Small intestine (tissue), 7 donors: Measurements from ENCODE around the gene CCDC60. TPM values are rescaled to one million over a fixed set of nuclear protein-coding genes. Genes with fewer than 3 reads are reported as not detected.

Source experiments
- DNase-seq, 2 donors: peaks; one replicate each; pipeline versions ENCODE4 v3.0.0 to v3.0.0-alpha.2; 2013
- FAIRE-seq: peaks from 2 replicates; lab custom pipeline; 2012; peaks lifted over from hg19 to GRCh38; lab: Jason Lieb, UNC
- H3K27ac ChIP-seq, 3 donors: one replicate each; pipeline ENCODE4 v1.5.1; 2013; ENCODE audit warnings: low read length in 2 of 3, mild to moderate bottlenecking in 2 of 3, control low read depth in 1 of 3, inconsistent platforms in 1 of 3, low read depth in 1 of 3, moderate library complexity in 1 of 3
- H3K27me3 ChIP-seq, 3 donors: one replicate each; pipeline ENCODE4 v1.6.1; 2013; ENCODE audit warnings: low read length in 3 of 3, inconsistent platforms in 1 of 3; ENCODE audit not compliant: control insufficient read depth in 3 of 3, insufficient read depth in 3 of 3
- H3K36me3 ChIP-seq, 3 donors: one replicate each; pipeline ENCODE4 v1.6.1; 2013; ENCODE audit warnings: low read length in 3 of 3, inconsistent platforms in 1 of 3, low read depth in 1 of 3, mild to moderate bottlenecking in 1 of 3, moderate library complexity in 1 of 3; ENCODE audit not compliant: control insufficient read depth in 3 of 3, insufficient read depth in 2 of 3
- H3K4me1 ChIP-seq, 3 donors: one replicate each; pipeline ENCODE4 v1.6.1; 2013; ENCODE audit warnings: low read length in 2 of 3, inconsistent platforms in 1 of 3, low read depth in 1 of 3, mild to moderate bottlenecking in 1 of 3, moderate library complexity in 1 of 3; ENCODE audit not compliant: control insufficient read depth in 3 of 3, insufficient read depth in 2 of 3
- H3K4me3 ChIP-seq, 3 donors: one replicate each; pipeline ENCODE4 v1.5.1; 2013; ENCODE audit warnings: low read length in 3 of 3, control low read depth in 1 of 3, inconsistent platforms in 1 of 3, low read depth in 1 of 3, mild to moderate bottlenecking in 1 of 3, moderate library complexity in 1 of 3
- H3K9me3 ChIP-seq, 2 donors: one replicate each; pipeline ENCODE4 v1.6.1; 2013; ENCODE audit warnings: low read depth in 1 of 2, low read length in 1 of 2; ENCODE audit not compliant: control insufficient read depth in 2 of 2, insufficient read depth in 1 of 2
- WGBS, 3 donors: extraction: QIAGEN DNeasy Blood & Tissue Kit; methylation state at CpG; one replicate each; pipeline ENCODE4 v1.1.7; 2013; 5-methylcytosine and 5-hydroxymethylcytosine counted together
- polyA plus RNA-seq, 4 donors: library from polyadenylated mRNA; stranded (reverse) in 3 of 4; unstranded in 1 of 4; fragments of 200-250 nt in 3 of 4; fragments of 120-200 nt in 1 of 4; gene quantifications; one replicate each; pipeline versions ENCODE4 v1.2.1 to v1.2.3, GENCODE V29; 2013
- donor health status: healthy with polysubstance abuse.
- donor health status: control.
- donor health status: control.
- donor health status: Bipolar disorder and iron deficiency.
- donor health status: healthy.

Gene CCDC60
- polyA plus RNA-seq, 4 donors: not detected

- no peak for FAIRE-seq
- Histone ChIP-seq H3K27ac (no peak overlapping the region), H3K4me1 (no peaks in the 10 kb centered on the region), H3K27me3 (peaks cover 0 to 2% (median 0%) of the 10 kb centered on the region in 3 donors), H3K9me3 (no peaks in the 10 kb centered on the region), H3K36me3 (no peaks in the 10 kb centered on the region), H3K4me3 (no peak overlapping the region)
- 88 to 92% (median 90%) methylated on average over 5 of the region's 5 CpGs for WGBS, 3 donors
- no peak for DNase-seq
Observed at GRCh38 chr12:119384340-119384739, 49.8 kb downstream of the CCDC60 start.

GRCh38 chr12:119385659-119386058, 51.1 kb downstream of the CCDC60 start:
- Histone ChIP-seq H3K27me3 (peaks cover 0 to 2% (median 0%) of the 10 kb centered on the region in 3 donors), H3K9me3 (no peaks in the 10 kb centered on the region), H3K4me1 (no peaks in the 10 kb centered on the region), H3K36me3 (no peaks in the 10 kb centered on the region), H3K27ac (no peak overlapping the region), H3K4me3 (no peak overlapping the region)
- FAIRE-seq (no peak), DNase-seq (no peak)
- 43 to 66% (median 59%) methylated on average over 3 of the region's 3 CpGs for WGBS, 3 donors

- Histone ChIP-seq H3K4me1 (no peaks in the 10 kb centered on the region), H3K27me3 (peaks cover 0 to 2% (median 0%) of the 10 kb centered on the region in 3 donors), H3K36me3 (no peaks in the 10 kb centered on the region), H3K9me3 (no peaks in the 10 kb centered on the region), H3K27ac (no peak overlapping the region), H3K4me3 (no peak overlapping the region)
- no peak for DNase-seq
- no peak for FAIRE-seq
Observed at GRCh38 chr12:119389687-119390086, 55.2 kb downstream of the CCDC60 start.

GRCh38 chr12:119391673-119392072, 57.1 kb downstream of the CCDC60 start:
- DNase-seq: no peak
- no peak overlapping the region for H3K4me3 ChIP-seq
- H3K27me3 ChIP-seq: no peaks in the 10 kb centered on the region
- WGBS, 3 donors: 55 to 80% (median 69%) methylated on average over 5 of the region's 5 CpGs
- no peak for FAIRE-seq
- no peaks in the 10 kb centered on the region for H3K9me3 ChIP-seq
- H3K27ac ChIP-seq: no peak overlapping the region
- no peaks in the 10 kb centered on the region for H3K4me1 ChIP-seq
- H3K36me3 ChIP-seq: no peaks in the 10 kb centered on the region

GRCh38 chr12:119393677-119394076, 59.1 kb downstream of the CCDC60 start:
- H3K36me3 ChIP-seq: no peaks in the 10 kb centered on the region
- no peak overlapping the region for H3K4me3 ChIP-seq
- 27 to 37% (median 33%) methylated on average over 4 of the region's 4 CpGs for WGBS, 3 donors
- no peaks in the 10 kb centered on the region for H3K4me1 ChIP-seq
- FAIRE-seq: no peak
- no peaks in the 10 kb centered on the region for H3K27me3 ChIP-seq
- no peak for DNase-seq
- no peak overlapping the region for H3K27ac ChIP-seq
- no peaks in the 10 kb centered on the region for H3K9me3 ChIP-seq

GRCh38 chr12:119397540-119397939, 63.0 kb downstream of the CCDC60 start:
- no peaks in the 10 kb centered on the region for H3K36me3 ChIP-seq
- H3K27ac ChIP-seq: no peak overlapping the region
- H3K27me3 ChIP-seq: no peaks in the 10 kb centered on the region
- no peak overlapping the region for H3K4me3 ChIP-seq
- no peak for FAIRE-seq
- WGBS, 3 donors: 84 to 92% (median 91%) methylated on average over 4 to 9 of the region's 10 CpGs
- peaks cover 0 to 2% of the 10 kb centered on the region in 2 donors for H3K9me3 ChIP-seq
- no peak for DNase-seq
- no peaks in the 10 kb centered on the region for H3K4me1 ChIP-seq

- peaks cover 0 to 2% of the 10 kb centered on the region in 2 donors for H3K9me3 ChIP-seq
- H3K27ac ChIP-seq: no peak overlapping the region
- FAIRE-seq (no peak), DNase-seq (no peak)
- no peak overlapping the region for H3K4me3 ChIP-seq
- H3K4me1 ChIP-seq: no peaks in the 10 kb centered on the region
- H3K36me3 ChIP-seq: no peaks in the 10 kb centered on the region
- WGBS, 3 donors: 91 to 96% (median 94%) methylated on average over 18 to 24 of the region's 24 CpGs
- no peaks in the 10 kb centered on the region for H3K27me3 ChIP-seq
Observed at GRCh38 chr12:119398190-119398589, 63.7 kb downstream of the CCDC60 start.

GRCh38 chr12:119399301-119399700, 64.8 kb downstream of the CCDC60 start:
- DNase-seq: no peak
- WGBS, 3 donors: 66 to 85% (median 75%) methylated on average over 4 of the region's 4 CpGs

GRCh38 chr12:119406308-119406707, 71.8 kb downstream of the CCDC60 start:
- no peak overlapping the region for H3K27ac ChIP-seq
- FAIRE-seq (no peak), DNase-seq (no peak)
- WGBS, 3 donors: 61 to 68% (median 64%) methylated on average over 2 of the region's 2 CpGs
- H3K36me3 ChIP-seq: no peaks in the 10 kb centered on the region
- no peaks in the 10 kb centered on the region for H3K27me3 ChIP-seq
- H3K4me1 ChIP-seq: no peaks in the 10 kb centered on the region
- H3K4me3 ChIP-seq: no peak overlapping the region
- H3K9me3 ChIP-seq: no peaks in the 10 kb centered on the region

More at GRCh38 chr12:119399301-119399700, 64.8 kb downstream of the CCDC60 start:
- no peak for FAIRE-seq
- Histone ChIP-seq H3K4me1 (no peaks in the 10 kb centered on the region), H3K9me3 (peaks cover 0 to 2% of the 10 kb centered on the region in 2 donors), H3K27ac (no peak overlapping the region), H3K27me3 (no peaks in the 10 kb centered on the region), H3K4me3 (no peak overlapping the region), H3K36me3 (no peaks in the 10 kb centered on the region)
